SH-SY5Y (cell line): ENCODE data around the gene UXS1.

Experiments
- GATA2 ChIP-seq: IDR thresholded peaks from 2 replicates; pipeline ENCODE4 v1.6.1; 2011; ENCODE audit warnings: mild to moderate bottlenecking, low read depth, low read length
- GATA3 ChIP-seq: IDR thresholded peaks from 2 replicates; pipeline ENCODE4 v1.6.1; 2011; ENCODE audit warnings: low read depth, mild to moderate bottlenecking, low read length, moderate library complexity

- TF ChIP-seq GATA2, result no peak
- TF ChIP-seq GATA3, result no peak
These were observed 38.7 kb upstream of the UXS1 start for GRCh38 chr2:106232638-106233349.
